ENCODE data around the gene ELMO2. TPM values are rescaled to one million over a fixed set of nuclear protein-coding genes. Genes with fewer than 3 reads are reported as not detected.

Gene ELMO2
- total RNA-seq, 4 donors from 2014 or later, result 41.6 to 69.1 (median 53.8) TPM

- Histone ChIP-seq H3K36me3 (peaks cover 0 to 6% of the 10 kb centered on the region in 2 donors), H3K9me3 (no peaks in the 10 kb centered on the region), H3K27ac (no peak overlapping the region), H3K27me3 (peaks cover 70% of the 10 kb centered on the region), H3K4me3 (no peak overlapping the region), H3K4me1 (peaks cover 0 to 29% (median 0%) of the 10 kb centered on the region in 3 donors)
- 0 to 35% methylated on average over 3 to 8 of the region's 24 CpGs for WGBS, 2 donors (ENCODE audit: low coverage in 1 of 2)
- TF ChIP-seq POLR2A (IDR thresholded peaks at IDR 0.05) (no peak), EP300 (IDR thresholded peaks at IDR 0.05) (no peak), CTCF (IDR thresholded peaks at IDR 0.05) (no peak), POLR2AphosphoS5 (IDR thresholded peaks at IDR 0.05) (no peak)
- ATAC-seq, result no peak
Observed at GRCh38 chr20:46341074-46342009, 65.1 kb downstream of the ELMO2 start.

- no peak for ATAC-seq
- Histone ChIP-seq H3K4me1 (peaks cover 0 to 29% (median 0%) of the 10 kb centered on the region in 3 donors), H3K4me3 (no peak overlapping the region), H3K27ac (no peak overlapping the region), H3K27me3 (peaks cover 93% of the 10 kb centered on the region), H3K9me3 (no peaks in the 10 kb centered on the region), H3K36me3 (no peaks in the 10 kb centered on the region)
- no peak for TF ChIP-seq CTCF (IDR thresholded peaks at IDR 0.05)
- no peak for TF ChIP-seq POLR2AphosphoS5 (IDR thresholded peaks at IDR 0.05)
- no peak for TF ChIP-seq POLR2A (IDR thresholded peaks at IDR 0.05)
- TF ChIP-seq EP300 (IDR thresholded peaks at IDR 0.05), result no peak
- WGBS, 2 donors (ENCODE audit: low coverage in 1 of 2), result 64 to 71% methylated on average over 4 to 7 of the region's 7 CpGs
Observed at GRCh38 chr20:46339037-46339436, 67.4 kb downstream of the ELMO2 start.

- peaks cover 100% of the 10 kb centered on the region for H3K27me3 ChIP-seq
- 11 to 53% methylated on average over 1 to 3 of the region's 3 CpGs for WGBS, 2 donors (ENCODE audit: low coverage in 1 of 2)
- TF ChIP-seq POLR2AphosphoS5 (IDR thresholded peaks at IDR 0.05) (no peak), POLR2A (IDR thresholded peaks at IDR 0.05) (no peak), EP300 (IDR thresholded peaks at IDR 0.05) (no peak), CTCF (IDR thresholded peaks at IDR 0.05) (no peak)
Observed at GRCh38 chr20:46336735-46337134, 69.7 kb downstream of the ELMO2 start.

GRCh38 chr20:46334303-46334904 is 72.0 kb downstream of the ELMO2 start:
- Histone ChIP-seq H3K27ac (no peak overlapping the region), H3K36me3 (no peaks in the 10 kb centered on the region), H3K27me3 (peaks cover 100% of the 10 kb centered on the region), H3K9me3 (no peaks in the 10 kb centered on the region), H3K4me3 (no peak overlapping the region), H3K4me1 (no peaks in the 10 kb centered on the region)
- no peak for TF ChIP-seq POLR2A (IDR thresholded peaks at IDR 0.05)
- TF ChIP-seq EP300 (IDR thresholded peaks at IDR 0.05), result no peak
- no peak for TF ChIP-seq CTCF (IDR thresholded peaks at IDR 0.05)
- no peak for TF ChIP-seq POLR2AphosphoS5 (IDR thresholded peaks at IDR 0.05)
- whole genome bisulfite sequencing, 2 donors (ENCODE audit: low coverage in 1 of 2), result 17 to 46% methylated on average over 1 to 3 of the region's 9 CpGs
- no peak for ATAC-seq

More at GRCh38 chr20:46336735-46337134, 69.7 kb downstream of the ELMO2 start:
- Histone ChIP-seq H3K4me3 (no peak overlapping the region), H3K4me1 (peaks cover 0 to 9% (median 0%) of the 10 kb centered on the region in 3 donors), H3K27ac (no peak overlapping the region), H3K36me3 (no peaks in the 10 kb centered on the region), H3K9me3 (no peaks in the 10 kb centered on the region)
- no peak for ATAC-seq

Data from gastroesophageal sphincter (tissue), 4 donors.